ENCODE data around the gene TIMM13. TPM values are rescaled to one million over a fixed set of nuclear protein-coding genes. Genes with fewer than 3 reads are reported as not detected.

TIMM13 gene
- total RNA-seq, 2 experiments from 2014 or later, result 113 to 121 TPM

DNA sequence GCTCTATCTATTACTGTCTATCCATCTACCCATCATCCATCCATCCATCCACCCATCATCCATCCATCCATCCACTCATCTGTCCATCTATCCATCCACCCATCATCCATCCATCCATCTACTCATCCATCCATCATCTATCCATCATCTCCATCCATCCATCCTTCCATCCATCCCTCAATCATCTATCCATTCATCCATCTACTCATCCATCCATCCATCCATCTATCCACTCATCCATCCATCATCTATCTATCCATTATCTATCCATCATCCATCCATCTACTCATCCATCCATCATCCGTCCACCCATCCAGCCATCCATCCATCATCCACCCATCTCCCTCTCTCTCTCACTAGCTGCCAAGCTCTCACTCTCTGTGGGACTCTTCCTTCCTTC, 13.1 kb upstream of the TIMM13 start:
- Mint-ChIP-seq H3K4me3 (no peak overlapping the region), H3K36me3 (ENCODE audit: low read depth) (peaks cover 21% of the 10 kb centered on the region), H3K4me1 (ENCODE audit: low read depth) (no peaks in the 10 kb centered on the region), H3K9me3 (no peaks in the 10 kb centered on the region), H3K27me3 (no peaks in the 10 kb centered on the region), H3K27ac (no peak overlapping the region)
- ATAC-seq (no peak), DNase-seq (no peak)
- ChIA-PET POLR2A (interaction anchor here (0.5 to 4.6 kb wide), 2 partner anchors 14 to 540 kb away, joined by 3 to 31 read pairs; partner anchors contain the start of gene TIMM13), CTCF (no interaction called here)
- TF ChIP-seq, protein P1, sequence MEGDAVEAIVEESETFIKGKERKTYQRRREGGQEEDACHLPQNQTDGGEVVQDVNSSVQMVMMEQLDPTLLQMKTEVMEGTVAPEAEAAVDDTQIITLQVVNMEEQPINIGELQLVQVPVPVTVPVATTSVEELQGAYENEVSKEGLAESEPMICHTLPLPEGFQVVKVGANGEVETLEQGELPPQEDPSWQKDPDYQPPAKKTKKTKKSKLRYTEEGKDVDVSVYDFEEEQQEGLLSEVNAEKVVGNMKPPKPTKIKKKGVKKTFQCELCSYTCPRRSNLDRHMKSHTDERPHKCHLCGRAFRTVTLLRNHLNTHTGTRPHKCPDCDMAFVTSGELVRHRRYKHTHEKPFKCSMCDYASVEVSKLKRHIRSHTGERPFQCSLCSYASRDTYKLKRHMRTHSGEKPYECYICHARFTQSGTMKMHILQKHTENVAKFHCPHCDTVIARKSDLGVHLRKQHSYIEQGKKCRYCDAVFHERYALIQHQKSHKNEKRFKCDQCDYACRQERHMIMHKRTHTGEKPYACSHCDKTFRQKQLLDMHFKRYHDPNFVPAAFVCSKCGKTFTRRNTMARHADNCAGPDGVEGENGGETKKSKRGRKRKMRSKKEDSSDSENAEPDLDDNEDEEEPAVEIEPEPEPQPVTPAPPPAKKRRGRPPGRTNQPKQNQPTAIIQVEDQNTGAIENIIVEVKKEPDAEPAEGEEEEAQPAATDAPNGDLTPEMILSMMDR (IDR thresholded peaks at IDR 0.05), result no peak
- intact Hi-C loops (cut with micrococcal nuclease), result no loop called here

- no peak overlapping the region for H3K4me3 Mint-ChIP-seq
- H3K4me1 Mint-ChIP-seq (ENCODE audit: low read depth), result no peaks in the 10 kb centered on the region
- intact Hi-C loops (cut with micrococcal nuclease), result no loop called here
- H3K9me3 Mint-ChIP-seq, result no peaks in the 10 kb centered on the region
- CTCF ChIA-PET, result no interaction called here
- ATAC-seq (no peak), DNase-seq (no peak)
- H3K36me3 Mint-ChIP-seq (ENCODE audit: low read depth), result peaks cover 20% of the 10 kb centered on the region
- no peak overlapping the region for H3K27ac Mint-ChIP-seq
- TF ChIP-seq, protein P1 (IDR thresholded peaks at IDR 0.05), result no peak
- no peaks in the 10 kb centered on the region for H3K27me3 Mint-ChIP-seq
- POLR2A ChIA-PET, result interaction anchor here (1.8 to 4.6 kb wide), 2 partner anchors 11 to 18 kb away, joined by 10 to 31 read pairs; partner anchors contain the start of genes LMNB2 and TIMM13
Measured at GRCh38 chr19:2438178-2438577, 10.8 kb upstream of the TIMM13 start.

DNA sequence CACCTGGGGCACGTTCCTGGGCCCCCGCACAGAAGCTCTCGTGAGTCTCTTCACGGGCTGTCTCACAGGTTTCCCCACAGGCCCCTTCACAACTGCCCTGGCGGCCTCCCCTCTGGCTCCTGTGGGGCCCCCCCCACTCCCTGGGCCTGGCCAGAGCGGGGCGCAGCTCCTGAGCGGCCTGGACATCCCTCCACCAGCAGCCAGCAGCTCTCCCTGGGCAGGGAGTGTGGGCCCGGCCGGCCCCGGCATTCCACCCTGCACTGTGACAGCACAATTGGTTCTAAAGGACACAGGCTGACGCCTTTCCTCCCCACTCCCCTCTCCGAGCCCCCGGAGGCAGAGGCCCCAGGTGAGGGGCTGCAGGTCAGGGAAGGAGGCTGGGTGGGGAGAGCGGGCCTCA, 9.5 kb upstream of the TIMM13 start:
- ATAC-seq (no peak), DNase-seq (no peak)
- Mint-ChIP-seq H3K4me3 (no peak overlapping the region), H3K9me3 (no peaks in the 10 kb centered on the region), H3K27me3 (no peaks in the 10 kb centered on the region), H3K27ac (no peak overlapping the region), H3K36me3 (ENCODE audit: low read depth) (peaks cover 23% of the 10 kb centered on the region), H3K4me1 (ENCODE audit: low read depth) (no peaks in the 10 kb centered on the region)
- intact Hi-C loops (cut with micrococcal nuclease), result no loop called here
- ChIA-PET POLR2A (interaction anchor here (0.6 to 1.5 kb wide), 6 partner anchors 9 to 184 kb away, joined by 3 to 4 read pairs (median 3); partner anchors contain the start of gene LMNB2), CTCF (no interaction called here)
- TF ChIP-seq, protein P1 (IDR thresholded peaks at IDR 0.05), result no peak

GRCh38 chr19:2436384-2436783, 9.0 kb upstream of the TIMM13 start:
- ChIA-PET POLR2A (interaction anchor here (0.6 to 1.5 kb wide), 4 partner anchors 10 to 185 kb away, joined by 3 to 4 read pairs (median 3); partner anchors contain the start of gene LMNB2), CTCF (no interaction called here)
- DNase-seq (no peak), ATAC-seq (no peak)
- H3K4me1 Mint-ChIP-seq (ENCODE audit: low read depth), result no peaks in the 10 kb centered on the region
- H3K4me3 Mint-ChIP-seq, result no peak overlapping the region
- intact Hi-C loops (cut with micrococcal nuclease), result no loop called here
- no peak overlapping the region for H3K27ac Mint-ChIP-seq
- TF ChIP-seq, protein P1 (IDR thresholded peaks at IDR 0.05), result no peak
- no peaks in the 10 kb centered on the region for H3K9me3 Mint-ChIP-seq
- H3K27me3 Mint-ChIP-seq, result no peaks in the 10 kb centered on the region
- peaks cover 20% of the 10 kb centered on the region for H3K36me3 Mint-ChIP-seq (ENCODE audit: low read depth)

DNA sequence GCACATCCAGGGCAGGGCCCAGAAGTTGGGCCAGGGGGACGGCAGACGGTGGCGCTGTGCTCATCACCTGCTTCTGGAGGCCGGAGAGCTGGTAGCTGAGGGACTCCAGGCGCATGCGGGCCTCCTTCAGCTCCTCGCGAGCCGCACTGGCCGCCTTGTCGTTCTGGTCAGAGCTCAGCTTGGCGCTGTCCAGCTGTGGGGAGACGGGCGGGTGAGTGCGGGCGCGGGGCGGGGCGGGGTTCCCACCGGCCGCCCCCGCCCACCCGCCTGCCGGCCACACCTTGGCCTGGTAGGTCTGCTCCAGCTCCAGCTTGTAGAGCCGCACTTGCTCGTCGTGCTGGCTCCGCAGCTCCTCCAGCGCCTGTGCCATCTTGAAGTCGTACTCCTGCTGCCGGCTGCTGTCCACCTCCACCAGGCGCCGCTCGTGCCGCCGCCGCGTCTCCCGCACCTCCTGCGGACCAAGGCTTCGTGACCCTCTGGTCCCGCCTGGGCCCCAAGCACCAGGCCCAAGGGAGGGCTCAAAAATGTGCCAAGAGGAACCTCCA, 7.4 kb upstream of the TIMM13 start:
- CTCF ChIA-PET, result no interaction called here
- intact Hi-C loops (cut with micrococcal nuclease), result no loop called here
- H3K27ac Mint-ChIP-seq, result no peak overlapping the region
- no peak for ATAC-seq
- DNase-seq, result no peak
- H3K9me3 Mint-ChIP-seq, result no peaks in the 10 kb centered on the region
- peaks cover 16% of the 10 kb centered on the region for H3K36me3 Mint-ChIP-seq (ENCODE audit: low read depth)
- H3K27me3 Mint-ChIP-seq, result no peaks in the 10 kb centered on the region
- H3K4me3 Mint-ChIP-seq, result no peak overlapping the region
- H3K4me1 Mint-ChIP-seq (ENCODE audit: low read depth), result no peaks in the 10 kb centered on the region
- POLR2A ChIA-PET, result interaction anchor here (0.9 kb wide), 1 partner anchor 13 kb away, joined by 3 read pairs; no protein-coding TSS in a partner anchor
- TF ChIP-seq, protein P1 (IDR thresholded peaks at IDR 0.05), result no peak

All from activated CD8-positive, alpha-beta T cell treated with anti-CD3 and anti-CD28 coated beads for 36 hours (primary cell).